HepG2 (cell line): ENCODE measurements around the gene DUSP23.

Experiments
- CEBPB ChIP-seq: IDR thresholded peaks from 2 replicates; pipeline ENCODE4 v1.6.1; 2011; ENCODE audit warnings: low read depth, low read length, improper control_type of control experiment, borderline replicate concordance
- EZH2 ChIP-seq: conservative IDR thresholded peaks from 2 replicates; pipeline ENCODE4 v1.6.1; 2012; ENCODE audit warnings: mild to moderate bottlenecking, low read depth, low read length, moderate library complexity
- TAF1 ChIP-seq: sonication (generic); formaldehyde crosslinking; IDR thresholded peaks from 2 replicates; pipeline ENCODE4 v1.4.0; 2020; ENCODE audit warnings: missing genetic modification reagents
- TF ChIP-seq, protein P1 (sequence below): sonication (generic); formaldehyde crosslinking; IDR thresholded peaks from 2 replicates; pipeline ENCODE4 v1.9.0; 2021; ENCODE audit warnings: missing genetic modification reagents, borderline replicate concordance

DNA sequence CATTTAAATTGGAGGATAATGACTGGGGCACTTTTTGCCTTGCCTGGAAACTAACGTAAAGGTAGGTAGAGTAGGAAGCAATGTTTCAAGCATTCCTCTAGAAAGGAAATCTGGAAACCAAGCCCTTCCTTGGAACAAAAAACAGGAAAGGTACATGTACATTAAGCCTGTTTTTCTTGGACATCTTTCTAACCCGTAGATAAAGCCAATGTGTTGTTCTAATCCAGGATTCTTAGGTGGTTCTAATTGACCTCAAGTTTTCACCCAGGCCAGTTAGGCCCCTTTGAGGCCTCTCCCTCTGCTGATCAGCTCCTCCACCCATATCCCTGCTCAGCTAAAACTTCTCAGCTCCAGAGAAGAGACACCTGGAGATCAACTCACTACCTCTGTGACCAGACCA, 6.3 kb upstream of the DUSP23 start:
- TF ChIP-seq TAF1 (CRISPR knock-in tag) (no peak), EZH2 (no peak), CEBPB (no peak)
- TF ChIP-seq, protein P1, sequence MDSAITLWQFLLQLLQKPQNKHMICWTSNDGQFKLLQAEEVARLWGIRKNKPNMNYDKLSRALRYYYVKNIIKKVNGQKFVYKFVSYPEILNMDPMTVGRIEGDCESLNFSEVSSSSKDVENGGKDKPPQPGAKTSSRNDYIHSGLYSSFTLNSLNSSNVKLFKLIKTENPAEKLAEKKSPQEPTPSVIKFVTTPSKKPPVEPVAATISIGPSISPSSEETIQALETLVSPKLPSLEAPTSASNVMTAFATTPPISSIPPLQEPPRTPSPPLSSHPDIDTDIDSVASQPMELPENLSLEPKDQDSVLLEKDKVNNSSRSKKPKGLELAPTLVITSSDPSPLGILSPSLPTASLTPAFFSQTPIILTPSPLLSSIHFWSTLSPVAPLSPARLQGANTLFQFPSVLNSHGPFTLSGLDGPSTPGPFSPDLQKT: no peak
